ENCODE data around the gene ACR.

GRCh38 chr22:50696251-50696798, 41.7 kb upstream of the ACR start:
- TF ChIP-seq EZH2 (IDR thresholded peaks at IDR 0.05; ENCODE audit: low read depth, unreplicated experiment) (no peak), CTCF (conservative IDR thresholded peaks at IDR 0.05; ENCODE audit: low read depth in 2 of 2) (no peak)
